Vagina (tissue), 2 donors: Measurements from ENCODE around the gene PACRG. TPM values are rescaled to one million over a fixed set of nuclear protein-coding genes. Genes with fewer than 3 reads are reported as not detected.

Source experiments
- DNase-seq, 2 donors: peaks; one replicate each; pipeline ENCODE4 v3.0.0-alpha.2; 2017; ENCODE audit errors: extremely low spot score in 2 of 2
- H3K27ac ChIP-seq: fragments of 200-600 bp; sonication (generic); one replicate; pipeline ENCODE4 v1.5.1; 2019
- H3K27me3 ChIP-seq: fragments of 200-600 bp; sonication (generic); one replicate; pipeline ENCODE4 v1.5.1; 2019
- H3K36me3 ChIP-seq, 2 donors: fragments of 200-600 bp; sonication (generic); one replicate each; pipeline ENCODE4 v1.5.1; 2017 to 2019
- H3K4me1 ChIP-seq: fragments of 200-600 bp; sonication (generic); one replicate; pipeline ENCODE4 v1.5.1; 2019
- H3K4me3 ChIP-seq, 2 donors: fragments of 200-600 bp; sonication (generic); 1 replicate in 1 of 2; 2 replicates in 1 of 2; pipeline ENCODE4 v1.5.1; 2016 to 2019
- H3K9me3 ChIP-seq: fragments of 200-600 bp; sonication (generic); one replicate; pipeline ENCODE4 v1.5.1; 2019
- POLR2A ChIP-seq, 2 donors: fragments of 450-650 bp; IDR thresholded peaks; one replicate each; pipeline ENCODE4 v1.6.1; 2017; ENCODE audit warnings: antibody characterized with exemption in 2 of 2, mild to moderate bottlenecking in 2 of 2, moderate library complexity in 2 of 2
- POLR2AphosphoS5 ChIP-seq, 2 donors: sonication (generic); formaldehyde crosslinking; IDR thresholded peaks; one replicate each; pipeline ENCODE4 v1.9.0; 2017; ENCODE audit warnings: antibody characterized with exemption in 2 of 2, mild to moderate bottlenecking in 2 of 2, low read depth in 1 of 2; ENCODE audit not compliant: insufficient read depth in 1 of 2
- intact Hi-C: fragments of 100-400 bp; cut with DNase I; formaldehyde crosslinking; loops from one replicate; pipeline ENCODE4 v1.15.1; 2023
- total RNA-seq: library from RNA; depleted of rRNA; stranded (reverse); fragments of >200 nt; gene quantifications from one replicate; pipeline ENCODE4 v1.2.3, GENCODE V29; 2016
- TF ChIP-seq, protein P1 (sequence below), 3 experiments: fragments of 450-650 bp in 2 of 3; fragments of 200-600 bp in 1 of 3; sonication (generic) in 1 of 3; IDR thresholded peaks; one replicate each; pipeline ENCODE4 v1.5.1; 2017 to 2019; ENCODE audit warnings: antibody characterized with exemption in 3 of 3, mild to moderate bottlenecking in 2 of 3, moderate library complexity in 2 of 3

PACRG gene
- total RNA-seq, 1 donor from 2014 or later, result not detected

DNA sequence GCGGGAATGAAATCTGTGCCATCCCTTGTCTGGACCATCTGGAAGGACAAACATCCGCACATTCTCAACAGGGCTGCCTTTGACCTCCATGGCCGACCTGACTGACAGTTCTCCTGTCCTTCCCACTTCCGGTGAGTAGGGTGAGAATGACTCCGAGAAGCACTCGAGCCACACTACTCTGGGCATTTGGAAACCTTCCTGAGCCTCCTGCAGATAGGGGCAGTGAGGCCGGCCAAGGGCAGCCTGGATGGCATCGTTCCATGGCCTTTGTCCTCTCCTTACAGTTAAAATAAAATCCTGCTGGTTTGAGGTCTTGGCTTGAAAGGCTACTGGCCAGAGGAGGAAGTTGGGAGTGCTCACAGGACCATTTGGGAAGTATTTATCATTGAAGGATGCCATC is 615.8 kb downstream of the PACRG start:
- intact Hi-C loops, result no loop called here
- H3K4me1 ChIP-seq, result peaks cover 7% of the 10 kb centered on the region

DNA sequence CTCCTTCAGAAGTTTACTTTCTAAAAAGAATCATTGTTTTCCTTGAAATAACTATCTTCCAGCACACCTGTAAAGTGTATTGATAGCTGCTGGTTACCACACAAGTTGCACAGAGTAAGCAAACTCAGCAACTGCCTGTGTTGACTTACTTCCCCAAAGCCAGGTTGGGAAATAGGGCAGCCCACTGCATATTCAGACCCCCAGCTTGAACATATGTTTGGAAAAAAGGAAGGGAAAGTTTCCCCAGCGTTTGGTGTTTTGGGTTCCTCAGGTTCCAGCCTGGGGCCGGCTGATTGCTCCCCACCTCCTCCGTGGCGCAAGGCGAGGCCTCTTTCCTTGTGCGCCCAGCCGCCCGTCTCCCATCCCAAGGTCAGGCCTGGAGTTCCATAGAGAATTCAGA is 616.6 kb downstream of the PACRG start:
- H3K4me3 ChIP-seq, result no peak overlapping the region
- intact Hi-C loops, result no loop called here
- H3K27me3 ChIP-seq, result no peaks in the 10 kb centered on the region
- no peak overlapping the region for H3K27ac ChIP-seq
- no peaks in the 10 kb centered on the region for H3K9me3 ChIP-seq
- H3K4me1 ChIP-seq, result peaks cover 7% of the 10 kb centered on the region
- no peaks in the 10 kb centered on the region for H3K36me3 ChIP-seq
- TF ChIP-seq, protein P1, sequence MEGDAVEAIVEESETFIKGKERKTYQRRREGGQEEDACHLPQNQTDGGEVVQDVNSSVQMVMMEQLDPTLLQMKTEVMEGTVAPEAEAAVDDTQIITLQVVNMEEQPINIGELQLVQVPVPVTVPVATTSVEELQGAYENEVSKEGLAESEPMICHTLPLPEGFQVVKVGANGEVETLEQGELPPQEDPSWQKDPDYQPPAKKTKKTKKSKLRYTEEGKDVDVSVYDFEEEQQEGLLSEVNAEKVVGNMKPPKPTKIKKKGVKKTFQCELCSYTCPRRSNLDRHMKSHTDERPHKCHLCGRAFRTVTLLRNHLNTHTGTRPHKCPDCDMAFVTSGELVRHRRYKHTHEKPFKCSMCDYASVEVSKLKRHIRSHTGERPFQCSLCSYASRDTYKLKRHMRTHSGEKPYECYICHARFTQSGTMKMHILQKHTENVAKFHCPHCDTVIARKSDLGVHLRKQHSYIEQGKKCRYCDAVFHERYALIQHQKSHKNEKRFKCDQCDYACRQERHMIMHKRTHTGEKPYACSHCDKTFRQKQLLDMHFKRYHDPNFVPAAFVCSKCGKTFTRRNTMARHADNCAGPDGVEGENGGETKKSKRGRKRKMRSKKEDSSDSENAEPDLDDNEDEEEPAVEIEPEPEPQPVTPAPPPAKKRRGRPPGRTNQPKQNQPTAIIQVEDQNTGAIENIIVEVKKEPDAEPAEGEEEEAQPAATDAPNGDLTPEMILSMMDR (IDR thresholded peaks at IDR 0.05), result no peak
- no peak for TF ChIP-seq POLR2AphosphoS5 (IDR thresholded peaks at IDR 0.05; ENCODE audit: insufficient read depth in 1 of 2, low read depth in 1 of 2)
- TF ChIP-seq POLR2A (IDR thresholded peaks at IDR 0.05), result no peak
- DNase-seq, result no peak

More for the DNA sequence above, 615.8 kb downstream of the PACRG start:
- Histone ChIP-seq H3K36me3 (no peaks in the 10 kb centered on the region), H3K27me3 (no peaks in the 10 kb centered on the region), H3K4me3 (no peak overlapping the region), H3K9me3 (no peaks in the 10 kb centered on the region), H3K27ac (no peak overlapping the region)
- no peak for DNase-seq
- TF ChIP-seq POLR2A (IDR thresholded peaks at IDR 0.05) (no peak), POLR2AphosphoS5 (IDR thresholded peaks at IDR 0.05; ENCODE audit: insufficient read depth in 1 of 2, low read depth in 1 of 2) (no peak)
- TF ChIP-seq, protein P1 (IDR thresholded peaks at IDR 0.05), result no peak

DNA sequence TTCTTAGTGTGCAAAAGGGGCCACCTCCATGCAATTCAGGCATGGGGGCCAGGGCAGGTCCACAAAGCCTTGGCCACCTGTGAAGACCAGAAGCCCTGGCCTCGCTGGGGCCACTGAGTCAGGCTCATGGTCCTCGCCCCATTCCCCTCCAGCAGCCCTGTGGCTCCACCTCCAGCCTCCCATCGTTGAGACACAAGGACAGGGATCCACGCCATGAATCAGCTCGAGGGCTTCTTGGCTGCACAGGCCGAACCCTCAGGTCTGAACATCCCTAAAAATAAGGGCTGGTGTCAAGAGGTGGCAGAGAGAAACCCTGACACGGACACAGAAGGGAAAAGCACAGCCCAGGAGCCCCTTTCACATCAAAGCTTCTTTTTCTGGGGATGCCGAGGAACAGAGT is 618.2 kb downstream of the PACRG start:
- no peak for DNase-seq
- intact Hi-C loops, result no loop called here
- no peak overlapping the region for H3K4me3 ChIP-seq
- H3K4me1 ChIP-seq, result peaks cover 7% of the 10 kb centered on the region
- no peaks in the 10 kb centered on the region for H3K9me3 ChIP-seq
- H3K36me3 ChIP-seq, result no peaks in the 10 kb centered on the region
- no peak overlapping the region for H3K27ac ChIP-seq
- TF ChIP-seq, protein P1 (IDR thresholded peaks at IDR 0.05), result no peak
- no peak for TF ChIP-seq POLR2AphosphoS5 (IDR thresholded peaks at IDR 0.05; ENCODE audit: insufficient read depth in 1 of 2, low read depth in 1 of 2)
- H3K27me3 ChIP-seq, result no peaks in the 10 kb centered on the region

DNA sequence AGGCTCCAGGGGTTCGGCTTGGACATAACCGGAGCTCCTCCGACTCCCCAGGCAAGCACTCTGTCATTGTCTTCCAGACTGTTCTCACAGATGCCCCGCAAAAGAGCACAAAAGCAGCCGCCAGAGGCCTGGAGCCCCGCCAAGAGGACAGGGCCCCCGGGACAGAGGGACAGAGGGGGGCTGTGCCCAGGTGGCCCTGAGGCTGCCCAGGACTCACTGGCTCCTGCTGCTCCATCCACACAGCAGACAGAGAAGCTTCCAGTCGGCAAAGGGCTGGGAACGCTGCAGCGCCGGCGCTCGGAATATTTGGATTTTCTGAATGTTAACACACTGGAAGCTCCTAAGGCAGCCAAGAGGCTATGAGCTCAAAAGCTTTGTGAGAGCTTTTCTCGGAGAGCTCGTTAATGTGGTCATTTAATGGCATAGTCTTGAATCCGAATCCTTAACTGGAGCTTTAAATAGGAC is 618.8 kb downstream of the PACRG start:
- peaks cover 7% of the 10 kb centered on the region for H3K4me1 ChIP-seq
- H3K27me3 ChIP-seq, result no peaks in the 10 kb centered on the region
- no peak overlapping the region for H3K27ac ChIP-seq
- no peaks in the 10 kb centered on the region for H3K36me3 ChIP-seq
- no peak overlapping the region for H3K4me3 ChIP-seq
- intact Hi-C loops, result no loop called here
- TF ChIP-seq POLR2A (IDR thresholded peaks at IDR 0.05), result no peak
- no peak for TF ChIP-seq POLR2AphosphoS5 (IDR thresholded peaks at IDR 0.05; ENCODE audit: insufficient read depth in 1 of 2, low read depth in 1 of 2)
- TF ChIP-seq, protein P1 (IDR thresholded peaks at IDR 0.05), result no peak
- no peak for DNase-seq
- no peaks in the 10 kb centered on the region for H3K9me3 ChIP-seq

DNA sequence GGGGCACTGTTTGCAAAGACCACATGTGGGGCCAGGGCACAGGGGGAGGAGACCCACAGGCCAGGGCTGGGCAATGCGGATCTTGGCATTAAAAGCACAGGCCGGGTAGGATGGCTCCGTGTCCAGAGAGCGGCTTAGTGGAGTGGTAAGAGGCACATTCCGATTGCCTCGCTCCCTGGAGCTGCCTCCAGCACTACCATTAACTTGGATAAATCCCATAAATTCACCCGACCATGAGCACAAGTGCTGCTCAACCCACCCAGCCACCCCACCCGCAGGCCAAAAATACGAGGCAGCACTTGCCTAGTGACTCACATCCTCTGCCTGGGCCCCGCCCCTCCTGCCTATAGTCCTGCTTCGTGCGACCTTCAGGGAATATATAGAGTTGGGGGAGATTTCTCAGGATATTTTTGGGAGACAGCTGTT is 619.3 kb downstream of the PACRG start:
- no peak overlapping the region for H3K4me3 ChIP-seq
- H3K27ac ChIP-seq, result no peak overlapping the region
- TF ChIP-seq, protein P1 (IDR thresholded peaks at IDR 0.05), result no peak
- TF ChIP-seq POLR2AphosphoS5 (IDR thresholded peaks at IDR 0.05; ENCODE audit: insufficient read depth in 1 of 2, low read depth in 1 of 2) (no peak), POLR2A (IDR thresholded peaks at IDR 0.05) (no peak)
- H3K4me1 ChIP-seq, result peaks cover 7% of the 10 kb centered on the region
- no peaks in the 10 kb centered on the region for H3K36me3 ChIP-seq
- DNase-seq, result no peak
- intact Hi-C loops, result no loop called here
- no peaks in the 10 kb centered on the region for H3K9me3 ChIP-seq
- no peaks in the 10 kb centered on the region for H3K27me3 ChIP-seq
